HepG2 (cell line): ENCODE data around the gene COQ8A. TPM values are rescaled to one million over a fixed set of nuclear protein-coding genes. Genes with fewer than 3 reads are reported as not detected.

Experiments
- AKAP8 ChIP-seq: sonication (generic); formaldehyde crosslinking; IDR thresholded peaks from 2 replicates; pipeline ENCODE4 v1.5.1; 2020; ENCODE audit warnings: mild to moderate bottlenecking, missing genetic modification reagents
- ARID3A ChIP-seq: IDR thresholded peaks from 2 replicates; pipeline ENCODE4 v1.6.1; 2012; ENCODE audit warnings: low read depth, low read length, improper control_type of control experiment
- ARID5B ChIP-seq: IDR thresholded peaks from 2 replicates; pipeline ENCODE4 v1.4.0; 2020; ENCODE audit warnings: mild to moderate bottlenecking, missing genetic modification reagents
- BHLHE40 ChIP-seq: IDR thresholded peaks from 2 replicates; pipeline ENCODE4 v1.6.1; 2011; ENCODE audit warnings: low read length, improper control_type of control experiment
- DNMT1 ChIP-seq: sonication (generic); formaldehyde crosslinking; IDR thresholded peaks from 2 replicates; pipeline ENCODE4 v1.5.1; 2020; ENCODE audit warnings: mild to moderate bottlenecking, missing genetic modification reagents
- GTF2F1 ChIP-seq: fragments of 150-350 bp; IDR thresholded peaks from 2 replicates; pipeline ENCODE4 v1.6.1; 2014; ENCODE audit warnings: low read length
- HNF4A ChIP-seq: sonication (generic); formaldehyde crosslinking; IDR thresholded peaks from 2 replicates; pipeline ENCODE4 v1.4.0; 2020; ENCODE audit warnings: missing genetic modification reagents
- HNRNPK ChIP-seq: fragments of 200-400 bp; formaldehyde crosslinking; IDR thresholded peaks from 2 replicates; pipeline ENCODE4 v1.6.1; 2018; ENCODE audit warnings: low read length, low read depth, moderate library complexity, mild to moderate bottlenecking; ENCODE audit not compliant: poor library complexity, severe bottlenecking
- JUN ChIP-seq: sonication (generic); formaldehyde crosslinking; IDR thresholded peaks from 2 replicates; pipeline ENCODE4 v1.4.0; 2020; ENCODE audit warnings: mild to moderate bottlenecking, missing genetic modification reagents
- MLXIP ChIP-seq: sonication (generic); formaldehyde crosslinking; IDR thresholded peaks from 2 replicates; pipeline ENCODE4 v1.9.0; 2021; ENCODE audit warnings: missing genetic modification reagents, borderline replicate concordance
- RBM22 ChIP-seq: fragments of 200-400 bp; formaldehyde crosslinking; optimal IDR thresholded peaks from 2 replicates; pipeline ENCODE3; 2017; ENCODE audit warnings: mild to moderate bottlenecking, low read length, moderate library complexity
- RXRB ChIP-seq: IDR thresholded peaks from 2 replicates; pipeline ENCODE4 v1.6.1; 2016; ENCODE audit warnings: borderline replicate concordance, missing genetic modification reagents, missing compliant biosample characterization
- SRSF1 ChIP-seq: fragments of 200-400 bp; formaldehyde crosslinking; optimal IDR thresholded peaks from 2 replicates; pipeline ENCODE3; 2017; ENCODE audit warnings: mild to moderate bottlenecking, low read depth, low read length, moderate library complexity
- ZNF121 ChIP-seq: sonication (generic); formaldehyde crosslinking; IDR thresholded peaks from 2 replicates; pipeline ENCODE4 v1.5.0; 2020; ENCODE audit warnings: mild to moderate bottlenecking, missing genetic modification reagents
- ZNF205 ChIP-seq: IDR thresholded peaks from 2 replicates; pipeline ENCODE4 v1.6.1; 2018; ENCODE audit warnings: missing biosample characterization, missing genetic modification reagents
- ZNF326 ChIP-seq: sonication (generic); formaldehyde crosslinking; IDR thresholded peaks from 2 replicates; pipeline ENCODE4 v1.4.0; 2020; ENCODE audit warnings: missing genetic modification reagents, borderline replicate concordance
- ZNF460 ChIP-seq: sonication (generic); formaldehyde crosslinking; IDR thresholded peaks from 2 replicates; pipeline ENCODE4 v1.5.1; 2020; ENCODE audit warnings: missing genetic modification reagents, mild to moderate bottlenecking, borderline replicate concordance
- ZNF501 ChIP-seq: sonication (generic); formaldehyde crosslinking; IDR thresholded peaks from 2 replicates; pipeline ENCODE4 v1.5.1; 2020; ENCODE audit warnings: mild to moderate bottlenecking, moderate library complexity, missing genetic modification reagents
- ZNF564 ChIP-seq: sonication (generic); formaldehyde crosslinking; IDR thresholded peaks from 2 replicates; pipeline ENCODE4 v1.8.1; 2023; ENCODE audit warnings: mild to moderate bottlenecking, missing genetic modification reagents
- ZNF580 ChIP-seq: IDR thresholded peaks from 2 replicates; pipeline ENCODE4 v1.6.1; 2016; ENCODE audit warnings: low read depth, borderline replicate concordance
- polyA plus RNA-seq, 8 experiments: library from polyadenylated mRNA; depleted of rRNA in 3 of 8; stranded (reverse) in 7 of 8; unstranded in 1 of 8; fragments of >200 nt; fragmentation: Illumina TruSeq in 4 of 8; extraction: Trizol in 4 of 8; gene quantifications; 2 replicates each; pipeline versions ENCODE4 v1.2.1 to v1.2.3, GENCODE V29; 2011 to 2016; ENCODE audit warnings: low read depth in 4 of 8, missing spikeins in 1 of 8, mixed read lengths in 1 of 8; ENCODE audit not compliant: insufficient read depth in 1 of 8
- total RNA-seq, 5 experiments: library from RNA; depleted of rRNA; stranded (reverse); fragments of >200 nt; fragmentation: Illumina TruSeq; extraction: Trizol; gene quantifications; 2 replicates each; pipeline ENCODE4 v1.2.3, GENCODE V29; 2016; ENCODE audit warnings: low read depth in 1 of 5

Gene COQ8A
- total and polyA plus RNA-seq, 2 of the 13 experiments (the other 11 are each of a cell fraction or from before 2014, with no cell fraction given) = 60.4 to 88.7 TPM

- TF ChIP-seq ARID5B (CRISPR knock-in tag) (0 out of 2 replicates have a peak, but pooled peaks have one; percentile 24), DNMT1 (no peak), ZNF326 (CRISPR knock-in tag) (no peak), ZNF580 (CRISPR knock-in tag) (no peak), ARID3A (no peak), GTF2F1 (no peak), SRSF1 (peak; percentile 62), MLXIP (CRISPR knock-in tag) (no peak), JUN (no peak), HNF4A (CRISPR knock-in tag) (peak; percentile 82), ZNF460 (no peak), RBM22 (peak; percentile 67), ZNF501 (CRISPR knock-in tag) (0 out of 2 replicates have a peak, but pooled peaks have one; percentile 23), RXRB (CRISPR knock-in tag) (0 out of 2 replicates have a peak, but pooled peaks have one; percentile 21), ZNF564 (CRISPR knock-in tag) (no peak), ZNF205 (CRISPR knock-in tag) (no peak), BHLHE40 (no peak), ZNF121 (CRISPR knock-in tag) (no peak), HNRNPK (no peak), AKAP8 (no peak)
These were observed 50.1 kb downstream of the COQ8A start (continued) for GRCh38 chr1:226990133-226990716.
